Endothelial cell of umbilical vein (primary cell): ENCODE results near the gene CD81. TPM values are rescaled to one million over a fixed set of nuclear protein-coding genes. Genes with fewer than 3 reads are reported as not detected.

Experiments
- BruUV-seq: library from RNA; stranded (reverse); fragments of 400-500 nt; replicated peaks from 2 replicates; lab custom pipeline; 2021; lab: Mats Ljungman, UMichigan
- CTCF ChIA-PET: fragments of 300-600, 350-600 bp; sonication (Branson Sonifier 250); formaldehyde crosslinking; loops from one replicate; lab custom pipeline; 2021; ENCODE audit warnings: antibody characterized with exemption, inconsistent platforms; lab: Charles Lee
- POLR2A ChIA-PET: fragments of 300-600, 350-600 bp; sonication (Branson Sonifier 250); formaldehyde crosslinking; loops from one replicate; lab custom pipeline; 2021; ENCODE audit warnings: antibody characterized with exemption, inconsistent platforms; lab: Charles Lee
- DNase-seq: peaks from one replicate; pipeline ENCODE4 v3.0.0-alpha.2; 2011; ENCODE audit warnings: low read depth, low spot score
- FAIRE-seq: peaks from 2 replicates; lab custom pipeline; 2011; peaks lifted over from hg19 to GRCh38; lab: Jason Lieb, UNC
- H2AFZ ChIP-seq: 2 replicates; pipeline ENCODE4 v1.6.0; 2012; ENCODE audit warnings: low read depth, low read length, control low read depth, inconsistent platforms
- H3K27ac ChIP-seq: 2 replicates; pipeline ENCODE4 v1.5.1; 2011; ENCODE audit warnings: low read depth, mild to moderate bottlenecking, control low read depth, low read length, moderate library complexity; ENCODE audit not compliant: insufficient read depth
- H3K27me3 ChIP-seq, 2 experiments: 2 replicates each; pipeline versions ENCODE4 v1.6.0 to v1.6.1; 2011; ENCODE audit warnings: low read length in 2 of 2, mixed read lengths in 1 of 2; ENCODE audit not compliant: control insufficient read depth in 2 of 2, insufficient read depth in 2 of 2
- H3K36me3 ChIP-seq, 2 experiments: 2 replicates in 1 of 2; 3 replicates in 1 of 2; pipeline ENCODE4 v1.5.1; 2011; ENCODE audit warnings: low read length in 2 of 2, mild to moderate bottlenecking in 1 of 2, moderate library complexity in 1 of 2; ENCODE audit not compliant: control insufficient read depth in 2 of 2, insufficient read depth in 2 of 2; ENCODE audit errors: extremely low read depth in 1 of 2
- H3K4me1 ChIP-seq: 3 replicates; pipeline ENCODE4 v1.5.1; 2011; ENCODE audit warnings: mild to moderate bottlenecking, low read length; ENCODE audit not compliant: control insufficient read depth, insufficient read depth; ENCODE audit errors: extremely low read depth
- H3K4me2 ChIP-seq: 2 replicates; pipeline ENCODE4 v1.6.1; 2011; ENCODE audit warnings: low read length, control low read depth, mixed read lengths; ENCODE audit not compliant: insufficient read depth
- H3K4me3 ChIP-seq, 3 experiments: fragments of 200-600 bp in 1 of 3; sonication (generic), shearing (Covaris generic) in 1 of 3; replicated peaks in 1 of 3; 2 replicates each; pipeline ENCODE4 v1.5.1; 2011 to 2016; ENCODE audit warnings: control low read depth in 3 of 3, low read length in 3 of 3, mild to moderate bottlenecking in 2 of 3, inconsistent platforms in 1 of 3, low read depth in 1 of 3, moderate library complexity in 1 of 3; ENCODE audit not compliant: insufficient read depth in 1 of 3
- H3K79me2 ChIP-seq: 2 replicates; pipeline ENCODE4 v1.6.0; 2012; ENCODE audit warnings: low read length, inconsistent platforms; ENCODE audit not compliant: control insufficient read depth, insufficient read depth
- H3K9ac ChIP-seq: replicated peaks from 2 replicates; pipeline ENCODE3; 2011; ENCODE audit warnings: low read length, control low read depth; ENCODE audit not compliant: insufficient read depth; ENCODE audit errors: extremely low read depth
- H3K9me1 ChIP-seq: replicated peaks from 3 replicates; pipeline ENCODE4 v1.6.0; 2011; ENCODE audit warnings: mild to moderate bottlenecking, low read length; ENCODE audit not compliant: control insufficient read depth, insufficient read depth; ENCODE audit errors: extremely low read depth
- H3K9me3 ChIP-seq: replicated peaks from 2 replicates; pipeline ENCODE4 v1.5.1; 2012; ENCODE audit warnings: low read length, inconsistent platforms; ENCODE audit not compliant: control insufficient read depth, insufficient read depth
- H4K20me1 ChIP-seq: replicated peaks from 2 replicates; pipeline ENCODE3; 2011; ENCODE audit warnings: mild to moderate bottlenecking, low read length; ENCODE audit not compliant: control insufficient read depth, insufficient read depth; ENCODE audit errors: extremely low read depth
- CTCF ChIP-seq, 2 donors: IDR thresholded peaks; 1 replicate in 1 of 2; 2 replicates in 1 of 2; pipeline ENCODE4 v1.5.1; 2011; ENCODE audit warnings: low read length in 2 of 2, mild to moderate bottlenecking in 2 of 2, moderate library complexity in 2 of 2, control low read depth in 1 of 2, inconsistent platforms in 1 of 2, low read depth in 1 of 2; ENCODE audit not compliant: insufficient read depth in 1 of 2; ENCODE audit errors: extremely low read depth in 1 of 2
- EZH2 ChIP-seq: IDR thresholded peaks from 2 replicates; pipeline ENCODE4 v1.6.1; 2012; ENCODE audit warnings: borderline replicate concordance, low read depth, mild to moderate bottlenecking, moderate library complexity, low read length, inconsistent platforms; ENCODE audit not compliant: severe bottlenecking
- FOS ChIP-seq: IDR thresholded peaks from 2 replicates; pipeline ENCODE4 v1.6.1; 2011; ENCODE audit warnings: mild to moderate bottlenecking, low read length, moderate library complexity, borderline replicate concordance; ENCODE audit not compliant: insufficient read depth
- GATA2 ChIP-seq: IDR thresholded peaks from 2 replicates; pipeline ENCODE4 v1.7.0; 2011; ENCODE audit warnings: low read depth, mild to moderate bottlenecking, moderate library complexity, mixed read lengths, low read length; ENCODE audit not compliant: insufficient read length, insufficient read depth
- JUN ChIP-seq: IDR thresholded peaks from 2 replicates; pipeline ENCODE4 v1.6.1; 2011; ENCODE audit warnings: borderline replicate concordance, low read depth; ENCODE audit not compliant: insufficient read length, insufficient read depth
- MAX ChIP-seq: IDR thresholded peaks from 2 replicates; pipeline ENCODE4 v1.6.1; 2011; ENCODE audit not compliant: insufficient read depth, insufficient read length
- MYC ChIP-seq: IDR thresholded peaks from one replicate; pipeline ENCODE4 v1.6.1; 2011; ENCODE audit warnings: mild to moderate bottlenecking, low read depth, low read length
- POLR2A ChIP-seq: IDR thresholded peaks from 2 replicates; pipeline ENCODE4 v1.6.1; 2012; ENCODE audit warnings: low read depth, mild to moderate bottlenecking, control low read depth, low read length
- POLR2AphosphoS5 ChIP-seq: IDR thresholded peaks from 2 replicates; pipeline ENCODE4 v1.6.1; 2012; ENCODE audit warnings: low read depth, mild to moderate bottlenecking, control low read depth, low read length, moderate library complexity; ENCODE audit not compliant: insufficient read depth
- dilution Hi-C: fragments of 300-500 bp; cut with MboI; formaldehyde crosslinking; loops from one replicate; pipeline ENCODE4 v1.15.0; 2019; ENCODE audit warnings: low sequenced_read_pairs; ENCODE audit not compliant: extremely low pct_ligation_motif_present
- intact Hi-C: fragments of 100-400 bp; cut with micrococcal nuclease; formaldehyde crosslinking; loops from one replicate; pipeline ENCODE4 v1.10.0; 2022
- polyA plus RNA-seq, 4 experiments: library from polyadenylated mRNA; depleted of rRNA in 3 of 4; stranded (reverse) in 3 of 4; unstranded in 1 of 4; fragments of >200 nt; gene quantifications; 2 replicates each; pipeline versions ENCODE4 v1.2.1 to v1.2.3, GENCODE V29; 2011 to 2012; ENCODE audit warnings: missing spikeins in 1 of 4
- total RNA-seq: library from RNA; stranded (reverse); gene quantifications from 2 replicates; pipeline ENCODE4 v1.2.3, GENCODE V29; 2021

Gene CD81
- total and polyA plus RNA-seq, 2 donors (not counting 3 experiments of a cell fraction or from before 2014, with no cell fraction given) = 409 to 802 TPM

GRCh38 chr11:2328656-2329354 is 48.3 kb upstream of the CD81 start:
- ChIA-PET CTCF (interaction anchor here (1.3 kb wide), 1 partner anchor 24 kb away, joined by 3 read pairs; no protein-coding TSS in a partner anchor), POLR2A (no interaction called here)
- Histone ChIP-seq H3K4me1 (no peaks in the 10 kb centered on the region), H3K79me2 (no peaks in the 10 kb centered on the region), H3K9ac (no peak overlapping the region), H3K9me3 (no peaks in the 10 kb centered on the region), H3K4me2 (no peak overlapping the region), H3K27ac (no peak overlapping the region), H3K4me3 (no peak overlapping the region), H4K20me1 (no peaks in the 10 kb centered on the region), H2AFZ (no peak overlapping the region), H3K9me1 (no peaks in the 10 kb centered on the region), H3K27me3 (no peaks in the 10 kb centered on the region), H3K36me3 (no peaks in the 10 kb centered on the region)
- FAIRE-seq = no peak
- dilution Hi-C loops = no loop called here
- no peak for TF ChIP-seq JUN
- no peak for TF ChIP-seq MAX
- TF ChIP-seq POLR2A = no peak
- TF ChIP-seq CTCF (IDR thresholded peaks at IDR 0.05; ENCODE audit: extremely low read depth in 1 of 2, insufficient read depth in 1 of 2, low read depth in 1 of 2, low read length in 2 of 2) = no peak
- no peak for TF ChIP-seq FOS
- TF ChIP-seq POLR2AphosphoS5 = no peak
- no peak for TF ChIP-seq EZH2
- TF ChIP-seq MYC = no peak
- no peak for TF ChIP-seq GATA2
- intact Hi-C loops = no loop called here
- DNase-seq = no peak
- BruUV-seq = no TSS peak
